Gastroesophageal sphincter (tissue), 4 donors: ENCODE measurements around the gene SYT8. TPM values are rescaled to one million over a fixed set of nuclear protein-coding genes. Genes with fewer than 3 reads are reported as not detected.

Experiments
- ATAC-seq: fragments of 150-250 bp; one replicate; pipeline ENCODE4 v1.9.1; 2016; ENCODE audit warnings: mild to moderate bottlenecking, moderate library complexity
- H3K27ac ChIP-seq, 4 donors: fragments of 200-600 bp; sonication (generic) in 3 of 4; 1 replicate in 3 of 4; 2 replicates in 1 of 4; pipeline ENCODE4 v1.5.1; 2016 to 2019
- H3K27me3 ChIP-seq: fragments of 200-600 bp; sonication (generic); one replicate; pipeline ENCODE4 v1.5.1; 2019
- H3K36me3 ChIP-seq, 2 donors: fragments of 200-600 bp; sonication (generic); one replicate each; pipeline ENCODE4 v1.5.1; 2019; ENCODE audit warnings: control low read depth in 1 of 2
- H3K4me1 ChIP-seq, 3 donors: fragments of 200-600 bp; sonication (generic); 1 replicate in 2 of 3; 2 replicates in 1 of 3; pipeline ENCODE4 v1.5.1; 2016 to 2019; ENCODE audit warnings: control low read depth in 2 of 3
- H3K4me3 ChIP-seq, 2 donors: fragments of 200-600 bp; sonication (generic); one replicate each; pipeline ENCODE4 v1.5.1; 2019; ENCODE audit warnings: mild to moderate bottlenecking in 1 of 2, moderate library complexity in 1 of 2
- H3K9me3 ChIP-seq, 3 donors: fragments of 200-600 bp; sonication (generic); one replicate each; pipeline ENCODE4 v1.5.1; 2017 to 2019; ENCODE audit warnings: control low read depth in 2 of 3
- EP300 ChIP-seq: sonication (generic); formaldehyde crosslinking; IDR thresholded peaks from one replicate; pipeline ENCODE4 v1.6.1; 2017; ENCODE audit warnings: antibody characterized with exemption, mild to moderate bottlenecking
- POLR2A ChIP-seq, 2 donors: fragments of 450-650 bp; IDR thresholded peaks; one replicate each; pipeline ENCODE4 v1.6.1; 2017; ENCODE audit warnings: antibody characterized with exemption in 2 of 2, mild to moderate bottlenecking in 2 of 2, moderate library complexity in 1 of 2
- POLR2AphosphoS5 ChIP-seq: sonication (generic); formaldehyde crosslinking; IDR thresholded peaks from one replicate; pipeline ENCODE4 v1.6.1; 2017; ENCODE audit warnings: antibody characterized with exemption
- WGBS, 2 donors: methylation state at CpG; one replicate each; pipeline ENCODE4 v1.1.5; 2018; ENCODE audit warnings: low coverage in 1 of 2; 5-methylcytosine and 5-hydroxymethylcytosine counted together
- total RNA-seq, 4 donors: library from RNA; depleted of rRNA; stranded (reverse); fragments of >200 nt; gene quantifications; one replicate each; pipeline ENCODE4 v1.1.0, GENCODE V29; 2016
- TF ChIP-seq, protein P1 (sequence below), 4 experiments: fragments of 200-600 bp in 2 of 4; fragments of 450-650 bp in 2 of 4; sonication (generic) in 1 of 4; IDR thresholded peaks; one replicate each; pipeline ENCODE4 v1.5.1; 2017 to 2019; ENCODE audit warnings: antibody characterized with exemption in 4 of 4, mild to moderate bottlenecking in 2 of 4, moderate library complexity in 2 of 4

The SYT8 gene
- total RNA-seq, 4 donors from 2014 or later, result 2.2 TPM; not detected in 3

DNA sequence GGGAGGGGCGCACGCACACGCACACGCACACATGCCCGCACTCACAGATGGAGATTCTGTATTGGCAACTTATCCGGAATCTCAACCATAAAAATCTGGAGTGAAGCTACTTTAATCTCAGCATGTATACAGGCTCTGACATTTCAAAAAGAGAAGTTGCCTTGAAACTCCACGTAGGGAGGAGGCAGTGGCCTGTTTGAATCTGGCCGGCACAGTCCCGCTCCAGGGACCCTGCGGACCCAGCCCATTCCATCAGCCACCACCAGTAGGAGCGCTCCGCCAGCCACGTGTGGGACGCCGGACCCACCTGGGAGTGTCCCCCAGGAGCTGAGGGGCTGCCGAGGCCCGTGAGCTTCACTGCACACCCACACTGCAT is 1.9 kb upstream of the SYT8 start:
- H3K9me3 ChIP-seq, result no peaks in the 10 kb centered on the region
- peaks cover 49% of the 10 kb centered on the region for H3K27me3 ChIP-seq
- peak overlapping the region in 1 of 2 donors; percentile 28 for H3K4me3 ChIP-seq
- no peak for ATAC-seq
- WGBS, 2 donors, result 31% methylated on average over 7 of the region's 17 CpGs; no CpG with 5 or more reads in 1 of the 2 donors
- TF ChIP-seq POLR2AphosphoS5, result no peak
- TF ChIP-seq, protein P1, sequence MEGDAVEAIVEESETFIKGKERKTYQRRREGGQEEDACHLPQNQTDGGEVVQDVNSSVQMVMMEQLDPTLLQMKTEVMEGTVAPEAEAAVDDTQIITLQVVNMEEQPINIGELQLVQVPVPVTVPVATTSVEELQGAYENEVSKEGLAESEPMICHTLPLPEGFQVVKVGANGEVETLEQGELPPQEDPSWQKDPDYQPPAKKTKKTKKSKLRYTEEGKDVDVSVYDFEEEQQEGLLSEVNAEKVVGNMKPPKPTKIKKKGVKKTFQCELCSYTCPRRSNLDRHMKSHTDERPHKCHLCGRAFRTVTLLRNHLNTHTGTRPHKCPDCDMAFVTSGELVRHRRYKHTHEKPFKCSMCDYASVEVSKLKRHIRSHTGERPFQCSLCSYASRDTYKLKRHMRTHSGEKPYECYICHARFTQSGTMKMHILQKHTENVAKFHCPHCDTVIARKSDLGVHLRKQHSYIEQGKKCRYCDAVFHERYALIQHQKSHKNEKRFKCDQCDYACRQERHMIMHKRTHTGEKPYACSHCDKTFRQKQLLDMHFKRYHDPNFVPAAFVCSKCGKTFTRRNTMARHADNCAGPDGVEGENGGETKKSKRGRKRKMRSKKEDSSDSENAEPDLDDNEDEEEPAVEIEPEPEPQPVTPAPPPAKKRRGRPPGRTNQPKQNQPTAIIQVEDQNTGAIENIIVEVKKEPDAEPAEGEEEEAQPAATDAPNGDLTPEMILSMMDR (IDR thresholded peaks at IDR 0.05), result no peak
- no peak for TF ChIP-seq EP300
- no peak for TF ChIP-seq POLR2A (IDR thresholded peaks at IDR 0.05)
- no peak overlapping the region for H3K27ac ChIP-seq
- H3K4me1 ChIP-seq, result peaks cover 0 to 19% (median 6%) of the 10 kb centered on the region in 3 donors
- no peaks in the 10 kb centered on the region for H3K36me3 ChIP-seq

GRCh38 chr11:1834062-1834610 is 654 bp upstream of the SYT8 start:
- Histone ChIP-seq H3K27ac (no peak overlapping the region), H3K27me3 (peaks cover 44% of the 10 kb centered on the region), H3K36me3 (no peaks in the 10 kb centered on the region), H3K9me3 (no peaks in the 10 kb centered on the region), H3K4me3 (no peak overlapping the region), H3K4me1 (peaks cover 0 to 23% (median 6%) of the 10 kb centered on the region in 3 donors)
- no peak for ATAC-seq
- TF ChIP-seq, protein P1 (IDR thresholded peaks at IDR 0.05), result no peak
- TF ChIP-seq POLR2AphosphoS5, result no peak
- no peak for TF ChIP-seq POLR2A (IDR thresholded peaks at IDR 0.05)
- no peak for TF ChIP-seq EP300
- WGBS, 2 donors, result no CpG with 5 or more reads among the region's 14 CpGs

- no peak for ATAC-seq
- 80 to 100% methylated on average over 3 to 5 of the region's 12 CpGs for WGBS, 2 donors
- Histone ChIP-seq H3K27ac (no peak overlapping the region), H3K9me3 (no peaks in the 10 kb centered on the region), H3K4me3 (no peak overlapping the region), H3K36me3 (no peaks in the 10 kb centered on the region), H3K27me3 (peaks cover 30% of the 10 kb centered on the region), H3K4me1 (peaks cover 0 to 23% (median 6%) of the 10 kb centered on the region in 3 donors)
- TF ChIP-seq, protein P1 (IDR thresholded peaks at IDR 0.05), result no peak
- TF ChIP-seq EP300, result no peak
- no peak for TF ChIP-seq POLR2AphosphoS5
Measured at GRCh38 chr11:1835671-1836010, 851 bp downstream of the SYT8 start.

DNA sequence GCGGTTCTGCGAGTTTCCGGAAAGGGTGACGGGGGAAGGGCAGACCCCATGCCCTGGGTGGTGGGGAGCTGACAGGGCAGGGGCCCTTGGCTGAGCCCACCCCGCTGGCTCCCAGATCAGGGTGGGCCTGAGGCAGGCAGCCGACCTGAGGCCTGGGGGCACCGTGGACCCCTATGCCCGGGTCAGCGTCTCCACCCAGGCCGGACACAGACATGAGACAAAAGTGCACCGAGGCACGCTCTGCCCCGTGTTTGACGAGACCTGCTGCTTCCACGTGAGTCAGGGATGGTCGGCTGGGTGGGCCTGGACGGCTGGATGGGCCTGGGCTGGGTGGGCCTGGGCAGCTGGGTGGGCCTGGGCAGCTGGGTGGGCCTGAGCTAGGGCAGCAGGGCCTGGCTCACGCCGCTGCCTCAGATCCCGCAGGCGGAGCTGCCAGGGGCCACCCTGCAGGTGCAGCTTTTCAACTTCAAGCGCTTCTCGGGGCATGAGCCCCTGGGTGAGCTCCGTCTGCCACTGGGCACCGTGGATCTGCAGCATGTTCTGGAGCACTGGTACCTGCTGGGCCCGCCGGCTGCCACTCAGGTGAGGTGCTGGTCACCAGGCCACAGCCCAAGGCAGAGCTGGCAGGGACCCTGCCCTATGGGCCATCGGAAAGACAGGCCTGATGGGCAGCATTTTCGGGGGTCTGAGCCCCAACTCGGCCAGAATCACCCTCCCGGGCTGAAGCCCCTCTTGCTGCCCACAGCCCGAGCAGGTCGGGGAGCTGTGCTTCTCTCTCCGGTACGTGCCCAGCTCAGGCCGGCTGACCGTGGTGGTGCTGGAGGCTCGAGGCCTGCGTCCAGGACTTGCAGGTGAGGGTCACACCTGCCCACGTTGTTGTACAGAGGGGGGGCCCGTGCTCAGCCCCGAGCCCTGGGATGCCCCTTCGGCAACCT is 1.5 kb downstream of the SYT8 start:
- no peak for ATAC-seq
- H3K4me3 ChIP-seq, result no peak overlapping the region
- no peaks in the 10 kb centered on the region for H3K9me3 ChIP-seq
- H3K36me3 ChIP-seq, result no peaks in the 10 kb centered on the region
- H3K4me1 ChIP-seq, result peaks cover 0 to 23% (median 6%) of the 10 kb centered on the region in 3 donors
- 60 to 80% methylated on average over 1 to 3 of the region's 43 CpGs for WGBS, 2 donors
- no peak overlapping the region for H3K27ac ChIP-seq
- H3K27me3 ChIP-seq, result peaks cover 24% of the 10 kb centered on the region
- no peak for TF ChIP-seq EP300
- no peak for TF ChIP-seq POLR2AphosphoS5
- TF ChIP-seq, protein P1 (IDR thresholded peaks at IDR 0.05), result no peak
- no peak for TF ChIP-seq POLR2A (IDR thresholded peaks at IDR 0.05)
